HuH-7.5 (cell line): ENCODE data around the gene DPYD.

Experiments
- DNase-seq: peaks from one replicate; pipeline ENCODE4 v3.0.0; 2011; ENCODE audit warnings: low spot score

DPYD gene

GRCh38 chr1:97433094-97433823, 487.6 kb downstream of the DPYD start:
- no peak for DNase-seq

GRCh38 chr1:97427371-97427770, 493.5 kb downstream of the DPYD start:
- no peak for DNase-seq

GRCh38 chr1:97424209-97424608, 496.6 kb downstream of the DPYD start:
- no peak for DNase-seq

GRCh38 chr1:97423403-97423802, 497.4 kb downstream of the DPYD start:
- no peak for DNase-seq

- DNase-seq: no peak
These were observed 503.2 kb downstream of the DPYD start for GRCh38 chr1:97417661-97418060.

- DNase-seq: no peak
These were observed 506.0 kb downstream of the DPYD start for GRCh38 chr1:97414682-97415312.

GRCh38 chr1:97412737-97413136, 508.1 kb downstream of the DPYD start:
- no peak for DNase-seq

GRCh38 chr1:97412166-97412565, 508.7 kb downstream of the DPYD start:
- DNase-seq: no peak

GRCh38 chr1:97396463-97396862, 524.4 kb downstream of the DPYD start:
- DNase-seq: no peak

- DNase-seq: no peak
These were observed 528.1 kb downstream of the DPYD start for GRCh38 chr1:97392701-97393100.

- no peak for DNase-seq
These were observed 535.1 kb downstream of the DPYD start for GRCh38 chr1:97385536-97386277.

- DNase-seq: no peak
These were observed 536.4 kb downstream of the DPYD start for GRCh38 chr1:97384294-97384968.

GRCh38 chr1:97383797-97384196, 537.0 kb downstream of the DPYD start:
- DNase-seq: no peak

- no peak for DNase-seq
These were observed 538.6 kb downstream of the DPYD start for GRCh38 chr1:97382206-97382605.

GRCh38 chr1:97379387-97380075, 541.3 kb downstream of the DPYD start:
- DNase-seq: no peak

- no peak for DNase-seq
These were observed 542.2 kb downstream of the DPYD start for GRCh38 chr1:97378596-97378995.

GRCh38 chr1:97377432-97378034, 543.3 kb downstream of the DPYD start:
- no peak for DNase-seq

GRCh38 chr1:97373000-97373399, 547.8 kb downstream of the DPYD start:
- DNase-seq: no peak

GRCh38 chr1:97372531-97372930, 548.3 kb downstream of the DPYD start:
- no peak for DNase-seq

GRCh38 chr1:97368296-97368695, 552.5 kb downstream of the DPYD start:
- DNase-seq: no peak

GRCh38 chr1:97366984-97367383, 553.9 kb downstream of the DPYD start:
- DNase-seq: no peak

GRCh38 chr1:97365026-97365425, 555.8 kb downstream of the DPYD start:
- DNase-seq: no peak
